Fibroblast of lung (primary cell): ENCODE measurements around the gene FGF1.
A peak's percentile ranks its signal among the peaks of the same experiment; 100 is the strongest.

Experiments
- CTCF ChIP-seq, 2 donors: IDR thresholded peaks in 1 of 2; conservative IDR thresholded peaks in 1 of 2; 1 replicate in 1 of 2; 2 replicates in 1 of 2; pipeline ENCODE4 v1.5.1; 2011 to 2012; ENCODE audit warnings: low read length in 2 of 2, control low read depth in 1 of 2, inconsistent platforms in 1 of 2, low read depth in 1 of 2, mild to moderate bottlenecking in 1 of 2
- EZH2 ChIP-seq: IDR thresholded peaks from 2 replicates; pipeline ENCODE4 v1.5.1; 2012; ENCODE audit warnings: low read length, control low read depth, mild to moderate bottlenecking; ENCODE audit errors: missing control alignments

DNA sequence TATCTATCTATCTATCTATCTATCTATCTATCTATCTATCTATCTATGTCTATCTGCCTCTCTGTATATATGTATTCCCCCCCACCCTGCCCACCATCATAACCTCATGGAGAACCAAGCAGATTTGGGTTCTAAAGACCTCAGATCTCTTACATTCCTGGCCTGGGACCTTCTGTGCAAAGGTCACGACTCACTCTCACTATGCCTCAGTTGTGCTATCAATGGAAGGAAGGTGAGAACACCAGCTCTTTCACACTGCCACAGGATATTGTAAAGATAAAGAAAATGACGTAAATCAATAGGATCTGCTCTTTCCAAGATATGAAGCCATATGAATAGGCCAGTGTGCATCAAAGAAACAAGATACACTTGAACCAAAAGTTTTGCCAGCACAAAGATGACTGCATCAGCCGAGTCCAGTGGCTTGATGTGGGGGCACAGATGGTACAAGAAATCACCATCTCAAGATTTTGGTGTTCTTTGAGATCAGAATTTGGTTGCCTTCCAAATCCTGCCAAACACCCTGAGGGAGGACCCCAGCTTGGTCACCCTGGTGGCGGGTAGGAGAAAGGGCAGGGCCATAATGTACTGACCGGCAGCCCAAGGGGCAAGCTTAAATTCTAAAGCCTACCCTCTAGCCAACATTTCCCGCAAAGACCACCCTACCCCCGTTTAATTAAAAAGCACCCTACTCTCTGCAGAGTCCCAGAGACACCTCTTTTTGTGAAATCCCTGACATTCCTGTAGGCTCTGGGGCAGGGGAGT lies 8.4 kb upstream of the FGF1 start:
- TF ChIP-seq EZH2 (no peak), CTCF (conservative IDR thresholded peaks at IDR 0.05 in 1 of 2, IDR thresholded peaks at IDR 0.05 in 1 of 2; ENCODE audit: low read depth in 1 of 2, low read length in 2 of 2) (peak in 1 of 2 donors; percentile 15)
